Measurements from ENCODE around the gene SLC6A7.

The SLC6A7 gene

DNA sequence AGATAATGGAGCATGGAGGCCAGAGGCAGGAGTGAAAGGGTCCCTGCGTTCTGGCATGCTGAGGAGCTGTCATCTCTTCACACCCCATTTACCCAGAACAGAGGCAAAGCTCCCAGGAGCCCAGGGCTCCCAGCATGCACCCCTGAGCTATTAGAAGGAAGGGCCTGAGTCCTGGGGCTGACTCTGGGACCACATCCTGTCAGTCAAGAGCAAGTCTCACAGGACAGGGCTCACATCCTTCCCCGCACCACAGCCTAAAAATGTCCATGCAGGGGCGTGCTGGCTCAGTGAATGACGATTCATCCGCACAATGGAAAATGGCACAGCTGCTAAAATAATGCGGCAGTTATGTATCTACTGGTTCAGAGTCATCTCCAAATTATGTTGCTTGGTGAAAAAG, 68.3 kb downstream of the SLC6A7 start:
- peak in 3 of 51 donors; percentile 13 to 52 (median 25) for DNase-seq
